HEK293 (cell line): ENCODE results near the gene SLC39A5.
A peak's percentile ranks its signal among the peaks of the same experiment; 100 is the strongest.

Experiments
- GFI1B ChIP-seq: fragments of 450-650 bp; formaldehyde crosslinking; IDR thresholded peaks from 2 replicates; pipeline ENCODE4 v1.5.1; 2016; ENCODE audit warnings: missing biosample characterization, missing genetic modification characterization
- REST ChIP-seq: fragments of 450-650 bp; formaldehyde crosslinking; IDR thresholded peaks from 2 replicates; pipeline ENCODE4 v1.5.1; 2016; ENCODE audit warnings: missing biosample characterization, missing genetic modification characterization
- YY1 ChIP-seq: fragments of 450-650 bp; formaldehyde crosslinking; IDR thresholded peaks from 2 replicates; pipeline ENCODE4 v1.5.1; 2018; ENCODE audit warnings: missing biosample characterization, missing genetic modification characterization
- ZBTB10 ChIP-seq: fragments of 450-650 bp; formaldehyde crosslinking; IDR thresholded peaks from 2 replicates; pipeline ENCODE4 v1.5.1; 2016; ENCODE audit warnings: missing biosample characterization, missing genetic modification characterization
- ZBTB17 ChIP-seq: fragments of 450-650 bp; formaldehyde crosslinking; IDR thresholded peaks from 2 replicates; pipeline ENCODE4 v1.5.1; 2016; ENCODE audit warnings: missing biosample characterization, missing genetic modification characterization
- ZBTB44 ChIP-seq: fragments of 450-650 bp; IDR thresholded peaks from 2 replicates; pipeline ENCODE4 v1.5.1; 2018; ENCODE audit warnings: missing biosample characterization, mild to moderate bottlenecking, missing genetic modification characterization
- ZBTB7A ChIP-seq: fragments of 450-650 bp; formaldehyde crosslinking; IDR thresholded peaks from 2 replicates; pipeline ENCODE4 v1.5.1; 2016; ENCODE audit warnings: low read depth, missing biosample characterization, missing genetic modification characterization
- ZNF169 ChIP-seq: fragments of 450-650 bp; formaldehyde crosslinking; IDR thresholded peaks from 2 replicates; pipeline ENCODE4 v1.5.1; 2016; ENCODE audit warnings: missing biosample characterization, missing genetic modification characterization
- ZNF2 ChIP-seq: fragments of 450-650 bp; formaldehyde crosslinking; IDR thresholded peaks from 2 replicates; pipeline ENCODE4 v1.5.1; 2016; ENCODE audit warnings: missing biosample characterization, missing genetic modification characterization
- ZNF324 ChIP-seq: fragments of 450-650 bp; formaldehyde crosslinking; IDR thresholded peaks from 2 replicates; pipeline ENCODE4 v1.5.1; 2016; ENCODE audit warnings: missing biosample characterization, missing genetic modification characterization
- ZNF335 ChIP-seq: fragments of 450-650 bp; formaldehyde crosslinking; conservative IDR thresholded peaks from 2 replicates; pipeline ENCODE4 v1.5.1; 2016; ENCODE audit warnings: missing biosample characterization, missing genetic modification characterization
- ZNF560 ChIP-seq: fragments of 450-650 bp; formaldehyde crosslinking; IDR thresholded peaks from 2 replicates; pipeline ENCODE4 v1.5.1; 2017; ENCODE audit warnings: missing biosample characterization, missing genetic modification characterization, borderline replicate concordance
- ZNF626 ChIP-seq: fragments of 450-650 bp; sonication (Bioruptor Pico); formaldehyde crosslinking; IDR thresholded peaks from 2 replicates; pipeline ENCODE4 v1.5.1; 2018; ENCODE audit warnings: missing biosample characterization, missing genetic modification characterization, inconsistent platforms
- ZNF629 ChIP-seq: fragments of 450-650 bp; formaldehyde crosslinking; IDR thresholded peaks from 2 replicates; pipeline ENCODE4 v1.5.1; 2017; ENCODE audit warnings: missing biosample characterization, missing genetic modification characterization
- ZNF677 ChIP-seq: fragments of 450-650 bp; IDR thresholded peaks from 2 replicates; pipeline ENCODE4 v1.5.0; 2018; ENCODE audit warnings: missing biosample characterization, mild to moderate bottlenecking, missing genetic modification characterization, moderate library complexity
- ZNF777 ChIP-seq: fragments of 450-650 bp; formaldehyde crosslinking; IDR thresholded peaks from 2 replicates; pipeline ENCODE4 v1.5.1; 2017; ENCODE audit warnings: missing biosample characterization, missing genetic modification characterization, borderline replicate concordance
- ZXDB ChIP-seq: fragments of 450-650 bp; formaldehyde crosslinking; IDR thresholded peaks from 2 replicates; pipeline ENCODE4 v1.5.1; 2016; ENCODE audit warnings: missing biosample characterization, missing genetic modification characterization
- TF ChIP-seq, protein P1 (sequence below): fragments of 450-650 bp; formaldehyde crosslinking; IDR thresholded peaks from 2 replicates; pipeline ENCODE4 v1.5.1; 2016; ENCODE audit warnings: missing biosample characterization, missing genetic modification characterization
- TF ChIP-seq, protein P2 (sequence below): fragments of 450-650 bp; formaldehyde crosslinking; IDR thresholded peaks from 2 replicates; pipeline ENCODE4 v1.5.1; 2016; ENCODE audit warnings: missing biosample characterization, missing genetic modification characterization
- TF ChIP-seq, protein P3 (sequence below): fragments of 450-650 bp; IDR thresholded peaks from 2 replicates; pipeline ENCODE4 v1.5.1; 2018; ENCODE audit warnings: missing biosample characterization, missing genetic modification characterization
- TF ChIP-seq, protein P4 (sequence below): fragments of 450-650 bp; formaldehyde crosslinking; IDR thresholded peaks from 2 replicates; pipeline ENCODE4 v1.5.1; 2016; ENCODE audit warnings: missing biosample characterization, missing genetic modification characterization

The SLC39A5 gene

DNA sequence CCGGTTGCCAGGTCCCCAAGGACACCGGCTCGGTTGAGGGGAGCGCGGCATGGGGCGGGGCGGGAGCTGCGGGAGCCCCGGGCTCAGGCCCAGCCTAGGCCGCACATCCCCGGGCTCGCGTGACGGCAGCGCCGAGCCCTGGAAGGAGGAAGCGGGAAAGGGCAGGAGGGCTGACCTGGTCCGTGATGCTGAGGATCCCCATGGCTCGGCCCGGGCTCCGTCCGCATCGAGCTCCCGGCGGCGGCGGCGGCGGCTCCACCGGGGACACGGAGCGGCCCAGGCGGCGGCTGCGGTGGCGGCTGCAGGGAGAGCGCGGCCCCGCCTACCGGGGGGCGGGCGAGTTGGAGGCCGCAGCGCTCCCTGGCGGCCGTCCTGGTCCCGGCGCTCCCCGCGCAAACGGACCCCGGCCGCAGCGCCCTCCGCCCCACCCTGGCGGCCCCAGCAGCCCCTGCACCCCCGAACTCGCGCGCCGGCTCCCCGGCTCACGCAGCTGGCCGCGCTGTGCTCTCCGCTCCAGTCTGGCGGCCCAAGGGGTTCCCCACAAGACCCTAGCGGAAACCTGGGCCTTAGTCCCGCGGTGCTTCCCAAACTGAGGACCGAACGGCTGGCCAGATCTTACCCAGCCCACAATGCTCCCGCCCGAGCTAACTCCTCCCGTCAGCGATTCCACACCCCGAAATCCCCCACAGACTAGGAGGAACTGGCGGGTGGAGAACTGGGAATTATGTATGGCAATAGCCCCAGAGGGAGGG, 28.4 kb downstream of the SLC39A5 start, which contains the start of gene ANKRD52 (continued):
- TF ChIP-seq, protein P1, sequence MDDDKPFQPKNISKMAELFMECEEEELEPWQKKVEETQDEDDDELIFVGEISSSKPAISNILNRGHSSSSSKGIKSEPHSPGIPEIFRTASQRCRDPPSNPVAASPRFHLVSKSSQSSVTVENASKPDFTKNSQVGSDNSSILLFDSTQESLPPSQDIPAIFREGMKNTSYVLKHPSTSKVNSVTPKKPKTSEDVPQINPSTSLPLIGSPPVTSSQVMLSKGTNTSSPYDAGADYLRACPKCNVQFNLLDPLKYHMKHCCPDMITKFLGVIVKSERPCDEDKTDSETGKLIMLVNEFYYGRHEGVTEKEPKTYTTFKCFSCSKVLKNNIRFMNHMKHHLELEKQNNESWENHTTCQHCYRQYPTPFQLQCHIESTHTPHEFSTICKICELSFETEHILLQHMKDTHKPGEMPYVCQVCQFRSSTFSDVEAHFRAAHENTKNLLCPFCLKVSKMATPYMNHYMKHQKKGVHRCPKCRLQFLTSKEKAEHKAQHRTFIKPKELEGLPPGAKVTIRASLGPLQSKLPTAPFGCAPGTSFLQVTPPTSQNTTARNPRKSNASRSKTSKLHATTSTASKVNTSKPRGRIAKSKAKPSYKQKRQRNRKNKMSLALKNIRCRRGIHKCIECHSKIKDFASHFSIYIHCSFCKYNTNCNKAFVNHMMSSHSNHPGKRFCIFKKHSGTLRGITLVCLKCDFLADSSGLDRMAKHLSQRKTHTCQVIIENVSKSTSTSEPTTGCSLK (tag by site-specific recombination) = no peak
- TF ChIP-seq, protein P2, sequence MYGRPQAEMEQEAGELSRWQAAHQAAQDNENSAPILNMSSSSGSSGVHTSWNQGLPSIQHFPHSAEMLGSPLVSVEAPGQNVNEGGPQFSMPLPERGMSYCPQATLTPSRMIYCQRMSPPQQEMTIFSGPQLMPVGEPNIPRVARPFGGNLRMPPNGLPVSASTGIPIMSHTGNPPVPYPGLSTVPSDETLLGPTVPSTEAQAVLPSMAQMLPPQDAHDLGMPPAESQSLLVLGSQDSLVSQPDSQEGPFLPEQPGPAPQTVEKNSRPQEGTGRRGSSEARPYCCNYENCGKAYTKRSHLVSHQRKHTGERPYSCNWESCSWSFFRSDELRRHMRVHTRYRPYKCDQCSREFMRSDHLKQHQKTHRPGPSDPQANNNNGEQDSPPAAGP = 0 out of 2 replicates have a peak, but pooled peaks have one; percentile 20
- no peak for TF ChIP-seq ZNF629 (tag by site-specific recombination)
- TF ChIP-seq, protein P3, sequence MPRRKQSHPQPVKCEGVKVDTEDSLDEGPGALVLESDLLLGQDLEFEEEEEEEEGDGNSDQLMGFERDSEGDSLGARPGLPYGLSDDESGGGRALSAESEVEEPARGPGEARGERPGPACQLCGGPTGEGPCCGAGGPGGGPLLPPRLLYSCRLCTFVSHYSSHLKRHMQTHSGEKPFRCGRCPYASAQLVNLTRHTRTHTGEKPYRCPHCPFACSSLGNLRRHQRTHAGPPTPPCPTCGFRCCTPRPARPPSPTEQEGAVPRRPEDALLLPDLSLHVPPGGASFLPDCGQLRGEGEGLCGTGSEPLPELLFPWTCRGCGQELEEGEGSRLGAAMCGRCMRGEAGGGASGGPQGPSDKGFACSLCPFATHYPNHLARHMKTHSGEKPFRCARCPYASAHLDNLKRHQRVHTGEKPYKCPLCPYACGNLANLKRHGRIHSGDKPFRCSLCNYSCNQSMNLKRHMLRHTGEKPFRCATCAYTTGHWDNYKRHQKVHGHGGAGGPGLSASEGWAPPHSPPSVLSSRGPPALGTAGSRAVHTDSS (tag by site-specific recombination) = no peak
- peak; percentile 71; the same call in 1 of the 2 replicates for TF ChIP-seq YY1 (tag by site-specific recombination)
- peak; percentile 64 for TF ChIP-seq ZBTB10 (tag by site-specific recombination)
- peak; percentile 58; the same call in 1 of the 2 replicates for TF ChIP-seq ZNF677 (tag by site-specific recombination)
- TF ChIP-seq ZBTB7A (tag by site-specific recombination) = peak; percentile 47; the same call in 1 of the 2 replicates
- no peak for TF ChIP-seq GFI1B
- TF ChIP-seq ZNF777 (tag by site-specific recombination) = no peak
- peak; percentile 50; the same call in 1 of the 2 replicates for TF ChIP-seq ZBTB44 (tag by site-specific recombination)
- no peak for TF ChIP-seq ZNF626 (tag by site-specific recombination)
- TF ChIP-seq ZNF560 (tag by site-specific recombination) = no peak
- TF ChIP-seq ZBTB17 = 0 out of 2 replicates have a peak, but pooled peaks have one; percentile 25
- TF ChIP-seq ZNF335 (tag by site-specific recombination) = peak; percentile 73
- no peak for TF ChIP-seq REST (tag by site-specific recombination)
- TF ChIP-seq, protein P4, sequence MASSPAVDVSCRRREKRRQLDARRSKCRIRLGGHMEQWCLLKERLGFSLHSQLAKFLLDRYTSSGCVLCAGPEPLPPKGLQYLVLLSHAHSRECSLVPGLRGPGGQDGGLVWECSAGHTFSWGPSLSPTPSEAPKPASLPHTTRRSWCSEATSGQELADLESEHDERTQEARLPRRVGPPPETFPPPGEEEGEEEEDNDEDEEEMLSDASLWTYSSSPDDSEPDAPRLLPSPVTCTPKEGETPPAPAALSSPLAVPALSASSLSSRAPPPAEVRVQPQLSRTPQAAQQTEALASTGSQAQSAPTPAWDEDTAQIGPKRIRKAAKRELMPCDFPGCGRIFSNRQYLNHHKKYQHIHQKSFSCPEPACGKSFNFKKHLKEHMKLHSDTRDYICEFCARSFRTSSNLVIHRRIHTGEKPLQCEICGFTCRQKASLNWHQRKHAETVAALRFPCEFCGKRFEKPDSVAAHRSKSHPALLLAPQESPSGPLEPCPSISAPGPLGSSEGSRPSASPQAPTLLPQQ = no peak; the same call in 1 of the 2 replicates
- 0 out of 2 replicates have a peak, but pooled peaks have one; percentile 21 for TF ChIP-seq ZNF2 (tag by site-specific recombination)
- no peak for TF ChIP-seq ZNF324
- 0 out of 2 replicates have a peak, but pooled peaks have one; percentile 33 for TF ChIP-seq ZXDB (tag by site-specific recombination)
- no peak for TF ChIP-seq ZNF169 (tag by site-specific recombination)
